Activated CD8-positive, alpha-beta memory T cell treated with anti-CD3 and anti-CD28 coated beads for 36 hours (primary cell): Measurements from ENCODE around the gene UVRAG. TPM values are rescaled to one million over a fixed set of nuclear protein-coding genes. Genes with fewer than 3 reads are reported as not detected.
"Not testable (repeated sequence)": the region's sequence is repeated elsewhere in the genome, so short reads cannot be mapped to it uniquely, and the experiment has no call there.

Experiments
- CTCF ChIA-PET: fragments of 350-600 bp; sonication (Branson Sonifier 250); formaldehyde crosslinking; loops from one replicate; lab custom pipeline; 2021; ENCODE audit warnings: antibody characterized with exemption; lab: Charles Lee
- POLR2A ChIA-PET: fragments of 350-600 bp; sonication (Branson Sonifier 250); formaldehyde crosslinking; loops from one replicate; lab custom pipeline; 2021; ENCODE audit warnings: antibody characterized with exemption; lab: Charles Lee
- total RNA-seq, 2 experiments: library from RNA; stranded (reverse); gene quantifications; one replicate each; pipeline ENCODE4 v1.2.3, GENCODE V29; 2021

UVRAG gene
- total RNA-seq, 2 experiments from 2014 or later, result 15.7 to 16.4 TPM

DNA sequence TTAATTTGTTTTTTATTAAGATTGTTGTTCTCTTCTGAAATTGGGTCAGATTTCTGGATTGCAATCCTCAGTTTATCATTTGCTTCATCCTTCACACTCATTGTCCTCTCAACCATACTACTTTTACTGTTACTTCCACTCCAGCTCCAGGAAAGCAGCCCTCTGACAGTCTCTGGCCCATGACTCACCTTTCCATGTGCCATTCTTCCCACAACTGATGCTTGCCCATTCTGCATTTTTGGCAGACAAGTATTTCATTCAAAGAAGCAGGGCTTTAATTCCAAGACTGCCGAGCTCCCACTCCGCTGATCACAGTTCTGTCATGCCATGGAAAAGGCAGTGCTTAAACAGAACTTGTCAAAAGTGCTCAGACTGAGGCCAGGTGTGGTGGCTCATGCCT, 252.1 kb downstream of the UVRAG start:
- ChIA-PET POLR2A (no interaction called here), CTCF (no interaction called here)

DNA sequence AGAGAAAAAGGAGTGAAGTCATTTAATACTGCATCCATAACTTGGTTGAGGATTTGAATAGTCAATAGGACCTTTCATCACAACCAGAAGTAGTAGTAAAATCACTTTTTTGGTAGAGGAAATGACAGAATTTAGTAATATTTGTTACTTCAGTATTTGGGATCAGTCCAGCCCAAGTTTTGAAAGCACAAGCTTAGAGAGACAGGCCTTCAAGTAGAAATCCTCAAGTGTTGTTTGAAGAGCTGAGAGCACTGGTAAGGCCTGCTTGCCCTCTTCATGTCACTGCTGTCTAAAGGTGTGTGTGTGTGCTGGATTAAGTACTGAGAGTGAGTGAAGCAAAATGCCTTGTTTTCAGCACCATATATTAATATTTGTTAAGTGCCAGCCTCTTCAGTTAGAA, 254.0 kb downstream of the UVRAG start:
- CTCF ChIA-PET, result no interaction called here

DNA sequence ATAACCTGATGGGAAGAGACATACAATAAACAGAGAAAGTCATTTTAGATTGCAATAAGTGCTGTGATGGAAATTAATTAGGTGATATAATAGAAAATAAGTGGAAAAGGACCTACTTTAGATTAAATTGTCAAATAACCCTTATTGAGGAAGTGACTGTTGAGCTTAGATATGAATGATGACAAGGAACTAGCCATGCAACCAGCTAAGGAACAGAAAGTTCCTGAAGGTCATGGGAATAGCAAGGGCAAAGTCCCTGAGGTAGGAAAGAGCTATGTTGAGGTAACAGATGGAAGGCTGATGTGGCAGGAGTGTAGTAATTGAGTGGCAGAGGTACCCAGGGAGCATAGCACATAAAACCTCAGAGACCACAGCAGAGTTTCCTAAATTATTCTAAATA, 256.1 kb downstream of the UVRAG start:
- POLR2A ChIA-PET, result no interaction called here
- CTCF ChIA-PET, result no interaction called here

More for the DNA sequence above, 254.0 kb downstream of the UVRAG start:
- POLR2A ChIA-PET, result no interaction called here

DNA sequence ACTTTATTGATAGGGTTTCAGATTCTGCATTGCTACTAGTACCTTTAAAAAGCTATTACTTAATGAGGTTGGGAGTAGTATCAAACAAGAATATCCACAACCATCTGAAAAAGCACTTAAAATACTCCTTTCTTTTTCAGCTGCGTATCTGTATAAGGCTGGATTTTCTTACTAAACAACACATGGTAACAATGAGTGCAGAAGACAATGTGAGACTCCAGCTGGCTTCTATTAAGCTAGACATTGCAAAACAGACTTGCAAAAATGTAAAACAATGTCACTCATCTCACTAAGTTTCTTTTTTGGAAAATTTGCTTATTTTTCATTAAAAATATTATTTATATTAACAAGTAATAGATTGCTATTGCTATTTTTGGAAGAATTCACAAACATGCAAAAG, 258.7 kb downstream of the UVRAG start:
- ChIA-PET CTCF (no interaction called here), POLR2A (no interaction called here)

DNA sequence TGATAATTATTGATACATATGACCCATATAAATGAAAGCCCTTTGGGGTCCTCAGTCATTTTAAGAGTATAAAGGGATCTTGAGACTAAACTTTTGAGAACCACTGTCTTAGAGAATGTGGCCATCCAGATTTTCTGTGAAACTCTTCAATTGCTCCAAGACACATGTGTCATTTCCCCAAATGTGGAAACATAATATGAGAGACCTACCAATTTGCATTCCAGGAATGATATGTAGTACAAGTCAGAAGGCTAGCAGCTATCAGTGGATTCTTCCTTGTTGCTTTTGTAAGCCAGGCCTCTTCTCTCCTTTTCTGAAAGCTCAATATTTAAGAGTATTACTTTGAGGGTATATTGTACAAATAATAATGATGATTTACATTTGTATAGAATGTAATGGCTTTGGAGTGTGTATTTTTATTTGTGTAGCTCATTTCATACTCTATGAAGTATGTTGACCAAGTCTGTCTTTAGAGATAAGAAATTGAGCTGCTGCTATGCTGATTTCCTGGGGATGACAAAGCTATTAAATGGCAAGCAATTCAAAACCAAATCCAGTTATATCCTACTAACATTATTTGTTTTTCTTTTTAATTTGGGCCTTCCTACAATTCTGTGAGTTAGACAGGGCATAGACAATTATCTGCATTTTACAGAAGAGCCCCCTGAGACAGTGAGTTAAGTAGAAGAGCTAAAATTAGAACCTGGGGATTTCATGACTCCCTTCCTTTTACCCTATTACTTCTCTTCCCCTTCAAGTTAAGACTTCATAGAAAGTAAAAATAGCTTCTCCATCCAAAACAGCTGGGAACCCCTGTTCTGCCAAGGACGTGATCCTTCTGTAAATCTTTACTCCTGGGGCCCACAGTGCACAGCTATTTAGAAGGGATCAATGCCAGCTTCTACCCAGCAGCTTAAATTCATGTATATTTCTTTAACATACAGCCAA, 259.4 kb downstream of the UVRAG start:
- POLR2A ChIA-PET, result no interaction called here
- CTCF ChIA-PET, result no interaction called here

DNA sequence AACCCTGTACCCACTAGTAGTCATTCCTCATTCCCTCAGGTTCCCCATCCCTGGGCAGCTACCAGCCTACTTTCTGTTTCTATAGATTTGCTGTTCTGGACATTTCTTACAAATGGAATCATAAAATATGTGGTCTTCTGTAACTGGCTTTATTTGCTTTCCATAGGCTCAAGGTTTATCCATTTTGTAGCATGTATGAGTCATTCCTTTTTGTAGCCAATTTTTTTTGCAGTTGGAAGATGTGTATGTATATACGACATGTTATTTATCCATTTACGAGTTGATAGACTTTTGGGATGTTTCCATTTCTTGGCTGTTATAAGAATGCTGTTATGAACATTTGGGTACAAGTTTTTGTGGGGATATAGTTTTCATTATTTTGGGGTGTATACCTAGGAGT, 260.7 kb downstream of the UVRAG start:
- ChIA-PET CTCF (no interaction called here), POLR2A (no interaction called here)

DNA sequence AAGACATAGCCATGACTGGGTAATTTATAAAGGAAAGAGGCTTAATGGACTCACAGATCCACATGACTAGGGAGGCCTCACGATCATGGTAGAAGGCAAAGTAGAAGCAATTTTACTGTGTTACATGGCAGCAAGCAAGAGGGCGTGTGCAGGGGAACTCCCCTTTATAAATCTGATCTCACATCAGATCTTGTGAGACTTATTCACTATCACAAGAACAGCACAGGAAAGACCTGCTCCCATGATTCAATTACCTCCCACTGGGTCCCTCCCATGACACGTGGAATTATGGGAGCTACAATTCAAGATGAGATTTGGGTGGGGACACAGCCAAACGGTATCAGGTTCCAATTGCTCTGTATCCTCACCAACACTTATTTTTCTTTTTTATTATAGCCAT, 261.2 kb downstream of the UVRAG start:
- POLR2A ChIA-PET, CTCF ChIA-PET: not testable (repeated sequence)

DNA sequence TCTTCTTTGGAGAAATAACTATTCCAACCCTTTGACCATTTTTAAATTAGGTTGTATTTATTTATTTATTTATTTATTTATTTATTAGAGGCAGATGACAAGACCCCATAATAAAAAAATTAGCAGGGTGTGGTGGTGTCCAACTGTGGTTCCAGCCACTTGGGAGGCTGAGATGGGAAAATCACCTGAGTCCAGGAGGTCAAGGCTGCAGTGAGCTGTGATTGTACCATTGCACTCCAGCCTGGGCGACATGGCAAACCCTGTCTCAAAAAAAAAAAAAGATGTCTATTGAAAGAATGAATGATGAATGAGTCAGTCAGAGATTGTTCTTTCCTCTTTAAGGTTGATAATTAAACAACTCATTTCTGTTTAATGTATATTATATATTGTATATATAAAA, 261.7 kb downstream of the UVRAG start:
- CTCF ChIA-PET, result no interaction called here
- POLR2A ChIA-PET, result no interaction called here

DNA sequence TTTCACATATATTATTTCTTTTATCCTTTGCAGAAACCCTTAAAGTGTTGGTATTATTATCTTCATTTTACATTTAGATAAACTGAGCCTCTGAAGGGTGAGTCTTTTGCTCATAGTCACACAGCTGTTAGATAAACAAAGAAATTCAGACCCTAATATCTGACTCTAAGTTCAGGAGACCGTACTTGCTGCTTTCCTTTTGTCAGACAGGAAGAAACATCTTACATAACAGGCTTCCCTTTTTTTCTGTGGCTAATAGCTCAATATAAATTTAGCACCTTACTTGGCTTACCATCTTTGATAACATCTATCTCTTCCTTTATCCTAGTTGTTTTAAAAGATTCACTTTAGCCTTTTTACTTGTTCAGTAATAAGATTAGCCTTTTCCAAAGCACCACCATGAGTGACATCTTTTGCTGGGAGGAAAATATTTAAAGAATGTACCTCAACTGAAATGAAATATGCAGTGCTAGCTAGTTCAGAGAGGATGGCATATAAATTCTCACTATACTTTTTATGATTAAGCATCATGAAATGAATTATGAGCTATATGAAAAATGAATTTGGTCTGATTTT, 262.7 kb downstream of the UVRAG start:
- ChIA-PET CTCF (no interaction called here), POLR2A (no interaction called here)

DNA sequence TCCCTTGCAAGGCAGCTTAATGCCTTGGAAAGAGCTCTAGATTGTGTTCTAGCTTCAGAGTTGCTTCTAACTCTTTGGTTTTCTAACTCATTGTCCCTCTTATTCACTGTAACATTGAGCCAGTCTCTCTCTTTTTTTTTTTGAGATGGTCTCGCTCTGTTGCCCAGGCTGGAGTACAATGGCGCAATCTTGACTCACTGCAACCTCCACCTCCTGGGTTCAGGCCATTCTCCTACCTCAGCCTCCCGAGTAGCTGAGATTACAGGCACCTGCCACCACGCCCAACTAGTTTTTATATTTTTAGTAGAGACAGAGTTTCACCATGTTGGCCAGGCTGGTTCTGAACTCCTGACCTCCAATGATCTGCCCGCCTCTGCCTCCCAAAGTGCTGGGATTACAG, 266.1 kb downstream of the UVRAG start:
- CTCF ChIA-PET, POLR2A ChIA-PET: not testable (repeated sequence)

DNA sequence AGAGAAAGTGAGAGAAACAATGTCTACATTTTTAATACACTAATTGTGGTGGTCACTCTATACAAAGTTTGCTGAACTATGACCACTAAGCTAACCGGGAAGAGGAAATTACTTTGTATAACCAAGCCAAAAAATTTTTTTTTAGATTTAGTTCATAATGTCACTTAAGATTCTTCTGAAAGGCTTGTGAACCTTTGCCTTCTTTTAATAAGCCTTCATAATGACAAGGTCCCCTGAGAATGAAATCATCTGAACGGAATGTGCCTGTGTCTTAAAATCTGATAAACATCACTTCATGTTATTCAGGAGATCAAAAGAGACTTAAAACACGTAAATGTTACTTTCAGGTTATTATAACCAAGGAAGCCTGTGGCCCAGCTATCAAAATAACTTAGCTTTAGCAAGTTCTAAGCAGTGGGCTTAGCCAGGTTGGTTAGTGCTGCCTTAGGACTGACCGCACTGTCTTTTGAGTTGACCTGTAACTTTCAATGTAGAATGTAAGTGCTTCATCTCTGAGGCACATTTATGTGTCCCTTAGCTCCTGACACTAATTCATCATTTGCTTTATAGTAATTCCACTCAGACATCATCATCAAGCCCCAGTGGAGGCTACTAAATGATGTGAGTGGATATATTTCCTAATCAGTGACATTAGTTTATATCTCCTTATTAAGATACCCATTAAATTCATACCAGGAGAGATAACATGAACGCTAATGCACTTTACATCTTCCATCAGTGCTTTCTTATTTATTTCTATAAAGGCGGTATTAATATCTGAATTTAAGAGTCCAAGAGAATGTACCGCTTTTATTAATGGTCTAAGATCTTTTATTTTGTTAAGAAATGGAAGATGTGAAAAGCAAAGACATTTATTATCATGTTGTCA, 268.8 kb downstream of the UVRAG start:
- ChIA-PET CTCF (no interaction called here), POLR2A (no interaction called here)

DNA sequence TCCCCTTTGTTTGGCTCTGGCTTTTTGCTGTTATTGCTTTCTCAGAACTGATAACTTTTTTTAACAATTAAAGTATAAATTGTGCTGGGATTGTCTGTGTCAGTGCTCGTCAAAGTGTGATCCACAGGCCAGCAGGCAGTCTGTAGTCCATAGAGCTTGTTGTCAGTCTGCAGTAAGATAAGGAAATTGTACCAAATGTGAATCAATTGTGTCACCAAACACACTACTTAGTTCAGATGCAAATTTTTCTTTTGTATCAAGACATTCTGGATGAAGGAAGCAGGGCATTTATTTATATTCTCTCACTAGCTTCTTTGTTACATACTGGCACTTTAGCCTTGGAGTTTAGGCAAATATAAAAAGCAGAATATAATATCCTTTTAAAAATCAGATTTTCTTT, 270.3 kb downstream of the UVRAG start:
- POLR2A ChIA-PET, result no interaction called here
- CTCF ChIA-PET, result no interaction called here

DNA sequence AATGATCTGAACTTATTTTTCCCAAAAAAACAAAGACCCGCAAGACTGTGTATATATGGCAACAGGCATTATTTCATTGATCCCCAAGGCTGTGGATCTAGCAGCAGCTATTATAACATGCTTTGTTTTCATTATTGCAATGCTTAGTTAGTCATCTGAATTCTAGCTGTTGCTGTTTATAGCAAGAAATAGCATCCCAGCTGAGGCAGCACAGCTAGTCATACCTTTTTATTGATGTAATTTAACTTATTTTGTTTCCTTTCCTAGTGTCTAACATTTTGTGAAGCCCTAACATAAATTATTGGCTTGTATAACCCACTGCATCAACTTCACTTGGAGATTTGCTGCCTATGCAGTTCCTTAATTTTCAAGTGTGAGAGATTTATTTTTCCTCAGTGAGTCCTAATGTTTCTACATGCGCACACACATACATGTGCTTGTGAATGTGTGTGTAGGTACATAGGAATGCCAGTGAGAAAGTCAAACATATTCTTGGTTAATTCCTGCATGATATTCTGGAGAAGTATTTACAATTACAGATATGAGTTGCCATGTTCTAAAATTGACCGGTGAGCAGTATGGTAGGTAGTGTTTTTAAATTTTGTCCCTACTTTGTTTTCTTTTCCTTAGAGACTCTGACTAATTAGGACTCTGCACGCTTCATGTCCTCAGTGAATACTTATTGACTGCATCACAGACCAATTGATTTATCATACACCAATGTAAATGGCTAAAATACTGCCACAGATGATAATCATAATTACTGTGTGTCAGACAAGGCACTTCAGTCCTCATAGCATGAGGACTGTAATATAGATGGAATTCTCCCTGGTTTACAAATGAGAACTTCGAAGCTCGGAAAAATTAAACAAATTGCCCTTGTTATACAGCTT, 272.0 kb downstream of the UVRAG start:
- ChIA-PET CTCF (no interaction called here), POLR2A (no interaction called here)

DNA sequence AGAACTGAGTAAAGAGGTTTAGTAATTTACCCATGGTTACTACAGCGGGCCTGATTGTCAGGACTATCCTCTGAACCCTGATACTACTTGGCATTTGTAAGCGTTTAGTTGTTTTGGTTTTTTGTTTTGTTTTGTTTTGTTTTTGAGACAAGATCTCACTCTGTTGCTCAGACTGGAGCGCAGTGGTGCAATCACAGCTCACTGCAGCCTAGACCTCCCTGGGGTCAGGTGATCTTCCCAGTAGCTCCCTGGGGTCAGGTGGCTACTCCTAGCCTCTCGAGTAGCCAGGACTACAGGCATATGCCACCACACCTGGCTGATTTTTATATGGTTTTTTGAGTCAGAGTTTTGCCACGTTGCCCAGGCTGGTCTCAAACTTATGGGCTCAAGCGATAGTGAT, 272.7 kb downstream of the UVRAG start:
- ChIA-PET CTCF (no interaction called here), POLR2A (no interaction called here)

DNA sequence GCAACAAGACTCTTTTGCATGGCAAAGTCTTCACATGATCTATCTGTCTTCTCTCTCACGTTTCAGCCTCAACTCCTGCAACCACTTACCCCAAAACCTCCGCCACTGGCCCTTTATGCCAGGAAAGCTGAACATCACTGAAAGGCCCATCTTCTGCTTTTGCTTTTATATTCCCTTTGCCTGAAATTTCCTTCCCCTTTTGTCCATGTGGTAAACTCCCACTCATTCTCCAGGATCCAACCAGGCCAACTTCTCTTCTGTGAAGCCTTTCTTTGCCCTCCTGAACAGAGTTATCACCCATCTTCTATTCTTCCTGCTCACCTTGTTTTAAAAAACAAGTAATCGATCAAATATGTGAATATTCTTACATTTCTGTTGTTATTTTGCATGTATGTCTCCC, 273.5 kb downstream of the UVRAG start:
- ChIA-PET CTCF (no interaction called here), POLR2A (no interaction called here)

DNA sequence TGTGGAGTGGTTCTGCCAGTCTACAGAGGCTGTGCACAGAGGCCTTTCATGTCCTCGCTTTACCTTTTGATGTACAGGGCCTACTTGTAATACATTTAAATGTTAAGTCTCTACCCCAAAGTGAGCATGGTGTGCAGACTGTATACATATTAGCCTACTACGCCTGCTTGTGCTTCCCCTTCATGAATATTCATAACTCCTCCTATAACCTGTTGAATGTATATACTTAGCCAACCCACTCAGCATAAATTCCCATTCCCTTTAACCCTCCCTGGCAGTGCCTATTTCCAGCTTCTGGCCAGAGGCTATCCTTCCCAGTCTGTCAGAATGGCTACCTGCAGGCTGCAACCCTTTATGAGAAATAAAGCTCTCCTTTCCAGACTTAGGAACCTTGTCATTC, 275.2 kb downstream of the UVRAG start:
- ChIA-PET POLR2A (no interaction called here), CTCF (no interaction called here)

DNA sequence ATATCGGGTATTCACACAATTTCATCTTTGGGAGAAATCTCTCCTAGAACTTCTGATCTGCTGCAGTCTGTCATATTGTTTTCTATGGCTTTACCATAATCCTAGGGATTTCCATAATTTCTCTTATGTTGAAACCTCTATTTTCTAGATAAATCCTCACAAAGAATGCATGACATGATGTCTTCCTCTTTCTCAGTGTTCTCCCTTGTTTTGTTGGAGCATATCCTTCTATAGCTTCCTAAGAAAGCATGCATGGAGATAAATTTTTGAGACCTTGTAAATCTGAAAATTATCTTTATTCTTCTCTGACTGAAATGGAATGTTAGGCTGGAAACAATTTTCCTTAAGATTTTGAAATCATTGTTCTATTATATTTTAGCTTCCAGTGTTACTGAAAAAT, 275.8 kb downstream of the UVRAG start:
- POLR2A ChIA-PET, result no interaction called here
- CTCF ChIA-PET, result no interaction called here

DNA sequence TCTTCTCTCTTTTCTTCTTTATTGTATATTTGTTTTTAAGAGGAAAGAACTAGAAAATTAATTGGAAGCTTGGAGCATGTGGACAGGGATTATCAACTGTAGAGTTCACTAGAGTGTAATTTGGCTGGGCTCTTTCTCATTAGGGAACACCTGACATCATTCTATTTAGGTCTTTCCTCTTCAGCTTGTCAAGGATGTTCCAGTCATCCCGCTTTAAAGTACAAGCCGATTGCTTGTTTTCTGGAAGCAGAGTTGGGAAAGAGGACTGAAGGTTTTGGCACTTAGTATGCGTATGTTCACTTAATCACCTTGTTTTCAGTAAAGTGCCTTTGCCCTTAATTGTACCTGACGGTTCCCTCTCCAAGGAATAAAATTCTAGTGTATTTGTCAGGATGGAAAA, 279.7 kb downstream of the UVRAG start:
- ChIA-PET CTCF (interaction anchor here (1.1 kb wide), 1 partner anchor 16 kb away, joined by 3 read pairs; no protein-coding TSS in a partner anchor), POLR2A (no interaction called here)

DNA sequence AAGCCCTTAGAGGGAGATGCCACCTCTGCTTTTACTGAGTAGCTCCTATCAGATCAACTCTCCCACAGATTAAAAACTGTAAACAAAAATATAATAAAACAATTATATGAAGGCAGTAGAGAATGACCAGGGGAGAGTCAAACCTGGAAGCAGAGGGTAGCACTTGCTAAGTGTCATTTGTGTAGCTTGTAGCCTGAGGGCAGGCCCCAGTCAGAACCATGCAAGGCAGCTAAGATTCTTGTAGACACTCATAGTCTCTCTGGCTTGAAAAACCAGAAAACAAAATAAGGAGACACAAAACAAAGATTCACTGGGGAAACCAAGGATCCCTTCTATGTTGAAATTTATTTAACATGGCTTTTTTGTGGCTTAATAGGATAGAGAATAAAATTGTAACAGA, 280.9 kb downstream of the UVRAG start:
- CTCF ChIA-PET, result interaction anchor here (1.1 kb wide), 1 partner anchor 15 kb away, joined by 3 read pairs; no protein-coding TSS in a partner anchor
- POLR2A ChIA-PET, result no interaction called here
